ENCODE data around the gene KBTBD4. TPM values are rescaled to one million over a fixed set of nuclear protein-coding genes. Genes with fewer than 3 reads are reported as not detected.

Gene KBTBD4
- total RNA-seq, 4 donors from 2014 or later = 18.4 to 32.2 (median 21.2) TPM

DNA sequence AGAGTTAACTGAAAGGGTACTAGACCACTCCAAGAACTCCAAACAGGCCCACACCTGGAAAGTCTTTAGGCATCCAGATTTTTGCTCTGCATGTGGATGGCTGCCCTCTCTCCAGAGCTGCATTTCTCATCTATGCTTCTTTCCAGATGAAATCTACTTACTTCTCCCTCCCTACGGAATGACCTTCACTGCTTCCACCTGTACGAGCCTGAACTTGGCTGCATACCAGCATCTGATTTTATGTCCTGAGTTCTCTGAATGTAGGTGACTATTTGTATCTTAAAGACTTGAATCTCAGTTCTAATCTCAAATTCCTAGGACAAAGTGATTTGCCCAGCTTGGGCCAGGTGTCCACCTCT, 39.1 kb downstream of the KBTBD4 start:
- H3K4me3 ChIP-seq = no peak overlapping the region
- H3K4me1 ChIP-seq = peaks cover 49% of the 10 kb centered on the region
- no peaks in the 10 kb centered on the region for H3K36me3 ChIP-seq
- H3K27ac ChIP-seq = no peak overlapping the region
- TF ChIP-seq POLR2AphosphoS5 (IDR thresholded peaks at IDR 0.05) (no peak), EP300 (IDR thresholded peaks at IDR 0.05) (no peak), POLR2A (IDR thresholded peaks at IDR 0.05) (no peak)
- TF ChIP-seq, protein P1, sequence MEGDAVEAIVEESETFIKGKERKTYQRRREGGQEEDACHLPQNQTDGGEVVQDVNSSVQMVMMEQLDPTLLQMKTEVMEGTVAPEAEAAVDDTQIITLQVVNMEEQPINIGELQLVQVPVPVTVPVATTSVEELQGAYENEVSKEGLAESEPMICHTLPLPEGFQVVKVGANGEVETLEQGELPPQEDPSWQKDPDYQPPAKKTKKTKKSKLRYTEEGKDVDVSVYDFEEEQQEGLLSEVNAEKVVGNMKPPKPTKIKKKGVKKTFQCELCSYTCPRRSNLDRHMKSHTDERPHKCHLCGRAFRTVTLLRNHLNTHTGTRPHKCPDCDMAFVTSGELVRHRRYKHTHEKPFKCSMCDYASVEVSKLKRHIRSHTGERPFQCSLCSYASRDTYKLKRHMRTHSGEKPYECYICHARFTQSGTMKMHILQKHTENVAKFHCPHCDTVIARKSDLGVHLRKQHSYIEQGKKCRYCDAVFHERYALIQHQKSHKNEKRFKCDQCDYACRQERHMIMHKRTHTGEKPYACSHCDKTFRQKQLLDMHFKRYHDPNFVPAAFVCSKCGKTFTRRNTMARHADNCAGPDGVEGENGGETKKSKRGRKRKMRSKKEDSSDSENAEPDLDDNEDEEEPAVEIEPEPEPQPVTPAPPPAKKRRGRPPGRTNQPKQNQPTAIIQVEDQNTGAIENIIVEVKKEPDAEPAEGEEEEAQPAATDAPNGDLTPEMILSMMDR (IDR thresholded peaks at IDR 0.05) = no peak
- 39% methylated on average over 2 of the region's 2 CpGs for whole genome bisulfite sequencing
- H3K27me3 ChIP-seq = no peaks in the 10 kb centered on the region
- no peak for DNase-seq (ENCODE audit: low spot score in 2 of 2)
- no peaks in the 10 kb centered on the region for H3K9me3 ChIP-seq

DNA sequence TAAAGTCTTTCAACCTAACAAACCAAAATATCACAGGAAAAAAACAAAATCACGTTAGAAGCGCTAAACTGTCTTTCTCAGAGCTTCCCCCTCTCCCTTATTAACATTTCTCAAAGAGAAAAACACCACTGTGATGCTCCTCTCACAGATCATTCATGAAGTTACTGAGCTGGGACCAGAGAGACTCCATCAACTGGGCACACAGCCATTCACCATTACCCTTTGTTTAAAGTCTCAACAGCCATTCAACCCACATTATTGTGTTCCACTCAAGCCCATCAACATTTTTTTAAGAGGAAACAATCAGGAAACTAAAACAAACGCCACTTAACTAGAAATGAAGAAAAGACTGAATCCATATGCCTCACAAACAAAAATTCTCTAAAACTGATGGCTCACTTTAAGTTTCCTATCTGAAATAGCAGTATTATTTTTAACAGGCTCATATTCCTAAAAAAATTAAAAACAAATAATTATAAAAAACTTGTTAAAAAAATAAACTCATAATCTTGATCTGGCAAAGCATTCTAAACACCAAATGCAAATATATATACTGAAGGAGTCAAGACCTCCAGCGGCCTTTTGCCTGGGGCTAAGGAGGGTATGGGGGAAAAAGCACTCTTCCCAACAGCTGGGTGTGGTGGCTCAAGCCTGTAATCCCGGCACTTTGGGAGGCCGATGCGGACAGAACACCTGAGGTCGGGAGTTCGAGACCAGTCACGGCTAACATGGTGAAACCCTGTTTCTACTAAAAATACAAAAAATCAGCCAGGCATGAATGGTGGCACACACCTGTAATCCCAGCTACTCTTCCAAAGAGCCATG, 39.8 kb downstream of the KBTBD4 start:
- TF ChIP-seq POLR2AphosphoS5 (IDR thresholded peaks at IDR 0.05) = no peak
- TF ChIP-seq POLR2A (IDR thresholded peaks at IDR 0.05) = no peak
- TF ChIP-seq, protein P1 (IDR thresholded peaks at IDR 0.05) = no peak
- TF ChIP-seq EP300 (IDR thresholded peaks at IDR 0.05) = no peak
- WGBS = 57% methylated on average over 10 of the region's 10 CpGs
- Histone ChIP-seq H3K27me3 (no peaks in the 10 kb centered on the region), H3K27ac (no peak overlapping the region), H3K36me3 (no peaks in the 10 kb centered on the region), H3K4me1 (peaks cover 51% of the 10 kb centered on the region), H3K9me3 (no peaks in the 10 kb centered on the region), H3K4me3 (no peak overlapping the region)
- DNase-seq (ENCODE audit: low spot score in 2 of 2) = no peak

DNA sequence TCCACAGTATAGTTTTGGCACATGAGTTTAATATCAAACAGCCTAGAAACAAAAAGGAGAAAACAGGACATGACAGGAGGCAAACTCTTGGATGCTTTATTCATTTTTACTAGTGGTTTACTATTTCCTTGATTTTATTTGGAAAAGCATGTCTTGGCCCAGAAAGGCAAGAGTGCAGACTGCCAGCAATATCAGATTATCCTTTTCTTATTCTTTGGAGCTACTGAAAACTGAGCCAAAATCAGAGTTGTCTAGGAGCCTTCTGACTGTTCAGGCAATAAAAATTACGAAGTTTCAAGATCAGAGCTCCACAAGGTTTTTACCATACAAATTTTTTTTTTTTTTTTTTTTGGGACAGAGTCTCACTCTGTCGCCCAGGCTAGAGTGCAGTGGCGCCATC, 41.9 kb downstream of the KBTBD4 start:
- WGBS = 55% methylated on average over 3 of the region's 3 CpGs
- Histone ChIP-seq H3K9me3 (no peaks in the 10 kb centered on the region), H3K27ac (no peak overlapping the region), H3K36me3 (no peaks in the 10 kb centered on the region), H3K27me3 (no peaks in the 10 kb centered on the region), H3K4me3 (no peak overlapping the region), H3K4me1 (peaks cover 65% of the 10 kb centered on the region)
- TF ChIP-seq EP300 (IDR thresholded peaks at IDR 0.05) (no peak), POLR2AphosphoS5 (IDR thresholded peaks at IDR 0.05) (no peak), POLR2A (IDR thresholded peaks at IDR 0.05) (no peak)
- TF ChIP-seq, protein P1 (IDR thresholded peaks at IDR 0.05) = no peak
- DNase-seq (ENCODE audit: low spot score in 2 of 2) = no peak

DNA sequence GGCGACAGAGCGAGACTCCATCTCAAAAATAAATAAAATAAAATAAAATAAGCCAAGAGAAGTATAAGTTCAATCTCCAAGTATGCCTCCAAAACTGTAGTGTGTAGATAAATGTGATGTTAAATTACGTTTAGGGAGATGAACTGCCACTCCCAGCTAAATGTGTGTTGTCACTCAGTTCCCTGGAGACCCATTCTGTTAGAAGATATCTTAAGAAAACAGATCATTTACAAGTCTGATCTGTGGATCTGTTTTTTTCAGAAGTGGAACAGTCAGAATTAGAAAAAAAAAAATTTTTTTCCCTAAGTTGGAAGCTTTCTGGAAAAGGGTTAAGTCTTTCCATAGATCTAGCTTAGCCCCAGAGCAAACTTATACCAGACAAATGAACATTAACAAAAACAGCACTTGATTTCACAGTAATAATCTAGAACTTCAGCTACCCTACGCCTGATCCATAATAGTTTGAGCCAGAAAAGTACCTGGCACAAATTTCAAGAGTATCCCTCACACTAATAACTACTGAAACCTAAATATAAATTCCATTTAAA, 44.0 kb downstream of the KBTBD4 start:
- no peak overlapping the region for H3K27ac ChIP-seq
- H3K36me3 ChIP-seq = no peaks in the 10 kb centered on the region
- peaks cover 54% of the 10 kb centered on the region for H3K4me1 ChIP-seq
- no peak for TF ChIP-seq EP300 (IDR thresholded peaks at IDR 0.05)
- TF ChIP-seq POLR2AphosphoS5 (IDR thresholded peaks at IDR 0.05) = no peak
- no peak for TF ChIP-seq POLR2A (IDR thresholded peaks at IDR 0.05)
- TF ChIP-seq, protein P1 (IDR thresholded peaks at IDR 0.05) = no peak
- 80% methylated on average over 4 of the region's 4 CpGs for WGBS
- H3K9me3 ChIP-seq = no peaks in the 10 kb centered on the region
- no peak overlapping the region for H3K4me3 ChIP-seq
- no peak for DNase-seq (ENCODE audit: low spot score in 2 of 2)
- H3K27me3 ChIP-seq = no peaks in the 10 kb centered on the region

DNA sequence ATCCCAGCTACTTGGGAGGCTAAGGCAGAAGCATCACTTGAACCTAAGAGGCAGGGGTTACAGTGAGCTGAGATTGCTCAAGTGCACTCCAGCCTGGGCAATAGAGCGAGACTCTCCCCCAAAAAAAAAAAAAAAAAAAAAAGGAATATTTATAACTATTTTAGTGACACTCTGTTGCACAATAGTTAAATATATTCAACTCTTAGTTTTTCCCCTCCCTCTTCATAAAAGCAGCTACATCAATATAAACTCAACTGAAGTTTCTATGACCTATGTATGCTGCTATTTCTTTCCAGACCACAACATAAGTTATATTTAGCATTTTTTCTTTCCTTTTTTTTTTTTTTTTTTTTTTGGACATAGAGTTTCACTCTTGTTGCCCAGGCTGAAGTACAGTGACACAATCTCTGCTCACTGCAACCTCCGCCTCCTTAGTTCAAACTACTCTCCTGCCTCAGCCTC, 45.0 kb downstream of the KBTBD4 start:
- no peaks in the 10 kb centered on the region for H3K27me3 ChIP-seq
- TF ChIP-seq POLR2A (IDR thresholded peaks at IDR 0.05) = no peak
- no peak for TF ChIP-seq POLR2AphosphoS5 (IDR thresholded peaks at IDR 0.05)
- TF ChIP-seq EP300 (IDR thresholded peaks at IDR 0.05) = no peak
- no peaks in the 10 kb centered on the region for H3K9me3 ChIP-seq
- no peak overlapping the region for H3K27ac ChIP-seq
- H3K4me3 ChIP-seq = no peak overlapping the region
- WGBS = 96% methylated on average over 2 of the region's 2 CpGs
- H3K36me3 ChIP-seq = peaks cover 6% of the 10 kb centered on the region
- peaks cover 44% of the 10 kb centered on the region for H3K4me1 ChIP-seq
- no peak for DNase-seq (ENCODE audit: low spot score in 2 of 2)

Measured in suprapubic skin (tissue), 4 donors.